GM19023 (cell line): Measurements from ENCODE around the gene EPS8L3.
"Not testable (repeated sequence)": the region's sequence is repeated elsewhere in the genome, so short reads cannot be mapped to it uniquely, and the experiment has no call there.

Source experiments
- ATAC-seq: cut with Tn5 transposase; IDR thresholded peaks from one replicate; pipeline ENCODE4 v1.9.1; 2021; ENCODE audit warnings: mild to moderate bottlenecking, moderate library complexity; ENCODE audit not compliant: unreplicated experiment

EPS8L3 gene

GRCh38 chr1:109714661-109715372 is 48.9 kb downstream of the EPS8L3 start:
- no peak for ATAC-seq

- no peak for ATAC-seq
Observed at GRCh38 chr1:109713636-109714035, 50.1 kb downstream of the EPS8L3 start.

- no peak for ATAC-seq
Observed at GRCh38 chr1:109712321-109712864, 51.3 kb downstream of the EPS8L3 start.

- not testable (repeated sequence) for ATAC-seq
Observed at GRCh38 chr1:109711593-109712320, 52.0 kb downstream of the EPS8L3 start, which contains the start of gene GSTM5. Gene GSTM5, plus strand, starts transcription at chr1:109712251. Its CDS starts 62 bp downstream, at chr1:109712313.

GRCh38 chr1:109709822-109710221 is 53.9 kb downstream of the EPS8L3 start:
- not testable (repeated sequence) for ATAC-seq

- ATAC-seq, result not testable (repeated sequence)
Observed at GRCh38 chr1:109708949-109709348, 54.8 kb downstream of the EPS8L3 start.

- ATAC-seq, result no peak
Observed at GRCh38 chr1:109705411-109705810, 58.3 kb downstream of the EPS8L3 start.

- no peak for ATAC-seq
Observed at GRCh38 chr1:109704173-109704572, 59.5 kb downstream of the EPS8L3 start.

GRCh38 chr1:109702940-109703339 is 60.8 kb downstream of the EPS8L3 start:
- not testable (repeated sequence) for ATAC-seq
